ENCODE results near the gene KCTD17. TPM values are rescaled to one million over a fixed set of nuclear protein-coding genes. Genes with fewer than 3 reads are reported as not detected.

Gene KCTD17
- total and polyA plus RNA-seq, 5 experiments from 2014 or later: 9.1 to 26.6 (median 12.1) TPM

DNA sequence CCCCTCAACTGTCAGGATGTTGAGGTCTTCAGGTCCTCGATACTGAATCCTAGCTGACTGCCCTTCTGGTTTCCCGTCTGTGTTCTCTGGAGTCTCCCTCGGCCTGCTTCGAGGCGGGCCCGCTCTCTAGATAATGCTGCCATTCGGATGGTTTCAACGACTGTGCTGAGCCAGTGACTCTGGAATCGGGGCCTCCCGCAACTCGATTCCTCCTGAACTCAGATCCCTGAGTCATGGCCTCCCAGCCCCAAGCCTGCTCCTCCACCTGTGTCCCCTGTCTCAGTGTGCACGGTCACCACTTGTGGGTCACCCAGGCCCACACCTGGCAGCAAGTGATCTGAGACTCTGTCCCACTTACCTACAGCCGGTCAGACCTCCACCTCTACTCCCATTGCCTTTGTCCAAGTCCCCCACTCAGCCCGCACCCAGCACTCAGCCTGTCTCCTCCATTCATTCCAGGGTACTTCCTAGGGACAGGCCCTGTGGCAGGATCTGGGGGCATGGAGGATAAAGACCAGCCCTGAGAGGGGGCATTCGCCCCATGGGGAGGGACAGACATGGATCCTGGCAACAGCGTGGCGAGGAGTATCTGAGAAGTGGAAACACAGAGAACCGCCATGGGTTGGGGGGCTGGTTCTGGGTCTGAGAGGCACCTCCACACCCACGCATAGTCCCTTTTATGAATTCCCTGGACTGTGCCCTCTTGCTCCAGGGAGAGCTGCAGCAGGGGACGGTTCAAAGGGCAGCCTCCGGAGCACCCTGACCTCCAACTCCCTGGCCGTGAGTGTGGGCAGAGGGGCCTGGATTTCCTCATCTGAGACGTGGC is 17.7 kb upstream of the KCTD17 start:
- Mint-ChIP-seq H3K4me3 (no peak overlapping the region), H3K27ac (peak overlapping the region in 1 of 10 donors; percentile 45), H3K9me3 (no peaks in the 10 kb centered on the region), H3K36me3 (no peaks in the 10 kb centered on the region), H3K4me1 (no peaks in the 10 kb centered on the region), H3K27me3 (peaks cover 6 to 11% (median 8%) of the 10 kb centered on the region in 5 donors)
- DNase-seq (no peak), ATAC-seq (no peak)
- POLR2A ChIA-PET: no interaction called here

DNA sequence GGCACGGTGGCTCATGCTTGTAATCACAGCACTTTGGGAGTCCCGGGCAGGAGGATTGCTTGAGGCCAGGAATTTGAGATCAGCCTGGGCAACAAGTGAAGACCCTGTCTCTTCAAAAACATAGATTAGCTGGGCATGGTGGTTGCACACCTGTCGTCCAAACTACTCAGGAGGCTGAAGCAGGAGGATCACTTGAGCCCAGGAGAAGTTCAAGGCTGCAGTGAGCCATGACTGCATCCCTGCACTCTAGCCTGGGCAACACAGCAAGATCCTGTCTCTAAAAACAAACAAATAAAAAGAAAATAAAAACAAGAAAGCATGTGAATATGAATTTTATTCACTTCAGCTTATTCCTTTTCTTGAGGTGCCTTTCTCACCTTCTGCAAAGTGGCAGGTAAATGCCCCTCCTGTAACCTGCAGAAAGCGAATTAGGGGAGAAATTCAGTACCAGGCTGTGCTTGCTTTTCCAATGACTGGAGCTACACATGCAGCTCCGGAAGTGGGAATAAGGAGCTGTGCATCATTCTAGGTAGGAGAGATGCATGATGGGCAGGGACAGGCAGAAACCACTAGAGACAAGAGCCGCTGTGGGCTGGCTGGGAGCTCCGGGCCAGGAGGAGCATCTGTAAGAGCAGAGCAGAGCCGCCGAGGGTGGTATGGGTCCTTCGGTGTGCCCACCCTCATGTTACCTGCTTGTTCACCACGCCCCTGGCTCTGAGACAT is 14.7 kb upstream of the KCTD17 start:
- Mint-ChIP-seq H3K4me3 (no peak overlapping the region), H3K36me3 (no peaks in the 10 kb centered on the region), H3K27ac (peak overlapping the region in 1 of 10 donors; percentile 62), H3K27me3 (peaks cover 6 to 16% (median 11%) of the 10 kb centered on the region in 5 donors), H3K9me3 (no peaks in the 10 kb centered on the region), H3K4me1 (no peaks in the 10 kb centered on the region)
- ATAC-seq (no peak), DNase-seq (no peak)
- POLR2A ChIA-PET: interaction anchor here (0.5 to 0.6 kb wide), 2 partner anchors 61 to 309 kb away, joined by 3 read pairs; no protein-coding TSS in a partner anchor

DNA sequence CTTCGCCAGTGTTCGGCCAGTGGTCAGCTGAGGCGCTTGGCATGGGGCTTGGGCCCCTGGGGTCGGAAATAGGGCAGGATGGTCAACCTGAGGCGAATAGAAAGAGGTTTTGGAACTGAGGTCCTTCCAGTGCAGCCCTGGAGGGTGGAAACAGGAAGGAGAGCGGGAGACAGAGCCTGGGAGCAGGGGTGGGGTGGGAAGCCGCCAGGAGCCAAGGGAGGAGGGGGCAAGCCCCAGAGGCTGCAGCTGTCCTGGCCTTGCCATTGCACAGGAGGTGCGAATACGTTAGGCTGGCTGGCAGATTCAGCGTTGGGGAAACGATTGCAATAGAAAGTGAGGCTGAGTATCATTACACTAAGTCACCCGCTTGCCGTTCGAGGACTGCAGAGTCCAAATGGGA is 13.9 kb upstream of the KCTD17 start:
- POLR2A ChIA-PET: interaction anchor here (0.6 kb wide), 1 partner anchor 62 kb away, joined by 3 read pairs; no protein-coding TSS in a partner anchor
- no peaks in the 10 kb centered on the region for H3K36me3 Mint-ChIP-seq
- peaks cover 6 to 16% (median 11%) of the 10 kb centered on the region in 5 donors for H3K27me3 Mint-ChIP-seq
- H3K4me1 Mint-ChIP-seq: no peaks in the 10 kb centered on the region
- no peak overlapping the region for H3K4me3 Mint-ChIP-seq
- peak overlapping the region in 1 of 10 donors; percentile 62 for H3K27ac Mint-ChIP-seq
- ATAC-seq: no peak
- H3K9me3 Mint-ChIP-seq: no peaks in the 10 kb centered on the region
- DNase-seq: no peak

DNA sequence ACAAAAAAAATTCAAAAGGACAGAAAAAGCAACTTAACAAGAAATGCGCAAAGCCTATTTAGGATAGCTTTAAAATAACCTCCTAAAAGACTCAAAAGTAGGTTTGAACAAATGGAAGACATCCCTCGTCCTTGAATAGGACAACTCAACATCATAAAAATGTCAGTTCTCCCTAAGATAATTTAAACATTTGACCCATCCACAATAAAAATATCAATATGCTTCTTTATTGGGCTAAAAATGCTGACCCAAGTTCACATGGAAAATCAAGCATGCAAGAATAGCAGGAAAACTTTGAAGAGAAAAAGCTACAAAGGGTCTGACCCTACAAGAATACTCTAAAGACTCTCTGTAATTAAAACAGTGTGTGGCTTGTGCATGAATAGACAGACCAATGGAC is 12.1 kb upstream of the KCTD17 start:
- Mint-ChIP-seq H3K4me1 (no peaks in the 10 kb centered on the region), H3K27me3 (peaks cover 4 to 19% (median 8%) of the 10 kb centered on the region in 5 donors), H3K27ac (no peak overlapping the region), H3K9me3 (no peaks in the 10 kb centered on the region), H3K4me3 (no peak overlapping the region), H3K36me3 (no peaks in the 10 kb centered on the region)
- ATAC-seq (no peak), DNase-seq (no peak)
- POLR2A ChIA-PET: no interaction called here

DNA sequence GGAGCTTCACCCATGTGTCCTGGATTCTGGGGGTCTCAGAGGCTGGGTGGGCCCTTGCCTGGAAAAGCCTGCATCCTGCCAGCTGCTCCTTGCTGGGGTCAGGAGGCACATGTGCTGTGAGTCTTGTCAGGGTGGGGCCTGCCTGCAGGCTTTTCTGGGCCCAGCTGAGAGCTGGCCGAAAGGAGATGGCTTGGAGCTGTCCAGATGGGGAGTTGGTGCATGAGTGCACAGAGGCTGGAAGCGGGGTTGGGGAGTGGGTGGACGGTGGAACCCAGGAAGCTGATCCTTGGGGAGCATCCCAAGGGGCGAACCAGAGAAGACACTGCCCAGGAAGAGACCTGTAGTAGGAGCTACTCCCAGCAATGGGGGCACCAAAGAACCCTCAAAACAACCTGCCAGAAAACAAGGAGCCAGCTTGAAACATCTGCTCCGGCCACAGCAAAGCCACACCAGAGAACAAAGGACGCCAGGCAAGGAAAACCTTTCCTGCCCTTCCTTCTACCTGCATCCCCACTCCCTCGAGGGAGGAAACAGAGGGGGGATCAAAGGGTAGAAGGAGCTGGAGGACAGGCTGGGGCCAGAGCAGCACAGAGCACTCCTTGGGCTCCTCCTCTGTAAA is 8.2 kb upstream of the KCTD17 start:
- Mint-ChIP-seq H3K36me3 (no peaks in the 10 kb centered on the region), H3K4me1 (peaks cover 0 to 6% (median 2%) of the 10 kb centered on the region in 4 donors), H3K4me3 (no peak overlapping the region), H3K27ac (no peak overlapping the region), H3K9me3 (no peaks in the 10 kb centered on the region), H3K27me3 (peaks cover 0 to 8% (median 0%) of the 10 kb centered on the region in 5 donors)
- POLR2A ChIA-PET: interaction anchor here (0.9 kb wide), 1 partner anchor 165 kb away, joined by 3 read pairs; no protein-coding TSS in a partner anchor
- no peak for ATAC-seq
- DNase-seq: no peak

DNA sequence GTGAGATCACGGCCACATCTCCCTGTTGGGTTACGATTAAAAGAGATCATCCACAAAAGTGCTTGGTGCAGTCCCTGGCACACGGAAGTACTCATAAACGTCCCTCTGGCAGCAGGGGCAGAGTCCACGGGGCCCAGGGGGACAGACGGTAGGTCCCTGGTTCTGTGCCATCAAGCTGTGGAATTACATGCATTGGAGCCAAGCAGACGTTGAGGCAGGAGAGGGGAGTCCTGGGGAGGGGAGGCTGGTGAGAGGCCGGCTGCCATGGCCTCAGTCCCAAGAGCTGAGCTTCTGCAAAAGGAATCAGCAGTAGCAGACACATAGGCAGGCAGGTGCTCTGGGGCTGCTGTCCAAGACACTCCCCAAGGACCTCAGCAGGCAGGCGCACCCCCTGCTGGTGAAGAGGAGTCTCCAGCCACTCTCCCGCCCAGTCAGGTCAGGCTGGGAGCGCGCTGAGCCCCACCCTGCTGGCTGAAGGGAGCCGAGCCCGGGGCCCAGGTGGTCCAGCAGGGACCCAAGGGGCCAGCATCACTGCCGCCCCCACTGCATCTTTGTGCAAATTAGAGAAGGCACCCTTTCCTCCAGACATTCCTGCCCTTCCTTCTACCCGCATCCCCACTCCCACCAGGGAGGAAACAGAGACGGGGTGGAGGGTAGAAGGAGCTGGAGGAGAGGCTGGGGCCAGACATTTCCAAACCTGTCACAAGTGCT is 7.6 kb upstream of the KCTD17 start:
- H3K36me3 Mint-ChIP-seq: no peaks in the 10 kb centered on the region
- POLR2A ChIA-PET: no interaction called here
- DNase-seq: peak in 1 of 10 donors; percentile 15

DNA sequence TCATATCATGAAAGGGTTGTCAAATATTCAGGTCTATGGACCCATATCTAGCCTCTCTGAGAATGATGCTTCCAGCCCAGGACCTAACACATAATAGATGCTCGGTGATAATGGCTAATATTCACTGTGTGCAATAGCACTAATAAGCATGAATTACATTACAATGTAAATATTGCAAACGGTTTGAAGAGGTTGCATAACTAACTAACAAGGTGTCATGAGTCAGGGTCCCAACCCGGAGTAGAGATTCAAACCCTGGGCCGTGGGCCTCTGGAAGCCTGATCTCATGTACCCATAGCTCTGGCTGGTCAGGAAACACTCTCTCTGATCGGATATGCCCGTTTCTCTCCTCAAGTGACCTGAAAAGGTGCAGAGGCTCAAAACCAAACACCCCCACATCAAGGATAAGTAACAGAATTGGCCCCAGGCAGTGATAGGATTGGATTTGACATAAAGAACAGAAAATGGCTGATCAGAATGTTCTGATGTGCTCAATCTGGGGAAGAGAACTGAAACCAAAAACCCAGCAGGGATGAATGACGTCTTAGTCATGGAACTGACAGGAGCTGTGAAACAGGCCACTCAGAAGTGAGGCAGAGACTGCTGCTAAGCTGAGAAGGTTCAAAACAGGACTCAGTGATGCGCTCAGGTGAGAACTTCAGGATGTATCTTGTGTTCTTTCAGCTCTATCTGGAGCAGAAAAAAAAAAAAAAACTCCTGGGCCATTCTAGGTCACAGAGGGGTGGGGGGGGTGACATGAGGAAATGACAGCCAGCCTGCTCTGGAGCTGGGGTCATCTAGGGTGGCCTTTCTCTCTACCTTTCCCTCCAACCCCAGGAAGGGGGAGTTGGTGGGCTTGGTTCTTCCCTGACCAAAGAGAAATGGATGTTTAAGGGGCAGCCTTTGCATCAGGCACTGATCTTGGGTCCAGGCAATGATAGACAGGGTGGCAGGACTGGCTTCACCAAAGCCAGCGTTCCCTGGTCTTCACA is 6.6 kb upstream of the KCTD17 start:
- H3K4me1 Mint-ChIP-seq: peaks cover 0 to 6% (median 2%) of the 10 kb centered on the region in 4 donors
- DNase-seq (no peak), ATAC-seq (no peak)
- H3K27ac Mint-ChIP-seq: no peak overlapping the region
- peaks cover 0 to 7% (median 0%) of the 10 kb centered on the region in 5 donors for H3K27me3 Mint-ChIP-seq
- H3K36me3 Mint-ChIP-seq: no peaks in the 10 kb centered on the region
- POLR2A ChIA-PET: no interaction called here
- no peak overlapping the region for H3K4me3 Mint-ChIP-seq
- H3K9me3 Mint-ChIP-seq: no peaks in the 10 kb centered on the region

More for the DNA sequence above, 7.6 kb upstream of the KCTD17 start:
- H3K9me3 Mint-ChIP-seq: no peaks in the 10 kb centered on the region
- ATAC-seq: peak; percentile 59 to 79
- peaks cover 0 to 6% (median 2%) of the 10 kb centered on the region in 4 donors for H3K4me1 Mint-ChIP-seq
- H3K27me3 Mint-ChIP-seq: peaks cover 0 to 8% (median 0%) of the 10 kb centered on the region in 5 donors
- H3K27ac Mint-ChIP-seq: no peak overlapping the region
- peak overlapping the region in 1 of 10 donors; percentile 38 for H3K4me3 Mint-ChIP-seq

DNA sequence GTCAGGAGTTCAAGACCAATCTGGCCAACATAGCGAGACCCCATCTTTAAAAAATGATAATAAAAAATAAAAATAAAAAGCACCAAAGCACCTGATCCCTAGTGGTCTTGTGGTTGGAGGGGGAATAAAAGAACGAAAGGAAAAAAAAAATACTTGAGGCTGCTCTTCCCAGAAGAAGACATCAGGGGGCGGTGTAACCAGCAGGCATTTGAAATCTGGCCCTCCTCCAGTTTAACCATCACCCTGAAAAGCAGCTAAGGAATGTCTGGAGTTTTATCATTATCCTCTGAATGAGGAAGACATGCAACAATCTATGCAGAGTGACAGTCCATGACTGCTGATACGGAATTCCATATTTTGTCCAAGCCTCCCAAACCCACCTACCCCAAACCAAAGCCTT is 5.6 kb upstream of the KCTD17 start:
- POLR2A ChIA-PET: no interaction called here
- Mint-ChIP-seq H3K27me3 (peaks cover 0 to 3% (median 0%) of the 10 kb centered on the region in 5 donors), H3K27ac (no peak overlapping the region), H3K36me3 (no peaks in the 10 kb centered on the region), H3K4me1 (peaks cover 0 to 6% (median 2%) of the 10 kb centered on the region in 4 donors), H3K9me3 (no peaks in the 10 kb centered on the region), H3K4me3 (no peak overlapping the region)
- ATAC-seq (no peak), DNase-seq (no peak)

DNA sequence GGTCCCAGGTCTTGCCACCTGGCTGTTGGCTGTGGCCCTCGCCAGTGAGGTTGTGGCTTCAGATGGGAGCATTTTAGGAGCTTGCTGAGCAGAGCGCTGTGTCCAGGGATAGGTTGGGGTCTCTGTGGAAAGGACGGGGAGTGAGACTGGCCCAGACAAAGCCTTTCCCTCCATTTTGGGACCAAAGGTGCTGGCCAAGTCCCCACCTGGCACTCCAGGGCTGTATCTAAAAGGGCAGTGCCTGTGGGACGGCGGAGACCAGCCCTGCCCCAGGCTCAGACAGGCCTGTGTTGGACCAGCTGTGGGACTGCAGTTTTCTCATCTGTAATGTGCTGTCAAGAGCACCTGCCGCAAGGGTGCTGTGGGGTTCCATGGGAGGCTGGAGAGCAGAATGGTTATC is 5.0 kb upstream of the KCTD17 start:
- POLR2A ChIA-PET: no interaction called here
- Mint-ChIP-seq H3K36me3 (no peaks in the 10 kb centered on the region), H3K9me3 (no peaks in the 10 kb centered on the region), H3K4me3 (no peak overlapping the region), H3K4me1 (peaks cover 0 to 8% (median 3%) of the 10 kb centered on the region in 4 donors), H3K27ac (peak overlapping the region in 1 of 10 donors; percentile 62), H3K27me3 (peaks cover 0 to 3% (median 0%) of the 10 kb centered on the region in 5 donors)
- ATAC-seq (no peak), DNase-seq (no peak)

DNA sequence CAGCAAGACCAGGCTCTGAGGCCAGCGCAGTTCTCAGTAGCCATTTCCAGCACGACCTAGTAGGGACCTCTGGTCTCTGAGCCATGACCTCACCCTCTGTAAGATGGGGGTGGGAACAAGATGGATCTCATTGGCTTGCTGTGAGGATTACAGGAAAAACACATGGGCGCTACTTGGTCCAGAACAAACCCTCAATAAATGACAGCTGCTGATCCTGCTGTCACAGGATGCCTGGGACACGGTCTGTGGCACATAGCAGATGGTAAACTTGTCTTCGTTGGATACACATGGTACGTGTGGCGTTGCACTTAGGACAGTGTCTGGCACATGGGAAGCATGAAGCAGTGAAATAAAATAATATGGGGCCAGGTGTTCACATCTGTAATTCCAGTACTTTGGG is 4.5 kb upstream of the KCTD17 start:
- no peaks in the 10 kb centered on the region for H3K9me3 Mint-ChIP-seq
- H3K27ac Mint-ChIP-seq: peak overlapping the region in 1 of 10 donors; percentile 62
- DNase-seq (no peak), ATAC-seq (no peak)
- no peaks in the 10 kb centered on the region for H3K36me3 Mint-ChIP-seq
- POLR2A ChIA-PET: no interaction called here
- peaks cover 0 to 8% (median 3%) of the 10 kb centered on the region in 4 donors for H3K4me1 Mint-ChIP-seq
- peaks cover 0 to 3% (median 0%) of the 10 kb centered on the region in 5 donors for H3K27me3 Mint-ChIP-seq
- H3K4me3 Mint-ChIP-seq: no peak overlapping the region

DNA sequence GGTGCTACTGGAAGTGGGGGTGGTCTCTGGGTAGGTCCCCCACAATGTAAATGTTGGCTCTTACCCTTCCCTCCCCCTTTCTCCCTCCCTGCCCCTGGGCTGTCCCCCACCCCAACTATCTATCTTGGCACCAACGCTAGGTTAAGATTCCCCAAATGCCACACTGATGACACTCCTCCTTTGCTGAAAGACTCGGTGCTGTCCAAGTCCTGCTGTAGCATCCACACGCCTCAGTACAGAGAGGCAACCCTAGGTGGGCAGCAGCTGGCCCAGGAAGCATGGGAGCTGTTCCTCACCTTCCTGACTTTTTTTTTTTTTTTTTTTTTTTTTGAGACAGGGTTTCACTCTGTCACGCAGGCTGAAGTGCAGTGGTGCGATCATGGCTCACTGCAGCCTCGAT is 3.4 kb upstream of the KCTD17 start:
- ATAC-seq (no peak), DNase-seq (no peak)
- H3K4me3 Mint-ChIP-seq: no peak overlapping the region
- peaks cover 0 to 3% (median 0%) of the 10 kb centered on the region in 5 donors for H3K27me3 Mint-ChIP-seq
- no peaks in the 10 kb centered on the region for H3K9me3 Mint-ChIP-seq
- POLR2A ChIA-PET: interaction anchor here (0.7 kb wide), 1 partner anchor 78 kb away, joined by 10 read pairs; no protein-coding TSS in a partner anchor
- peaks cover 5 to 18% (median 10%) of the 10 kb centered on the region in 4 donors for H3K4me1 Mint-ChIP-seq
- no peak overlapping the region for H3K27ac Mint-ChIP-seq
- no peaks in the 10 kb centered on the region for H3K36me3 Mint-ChIP-seq
